ENCODE measurements around the gene BAIAP2L1.
"Not testable (repeated sequence)": the region's sequence is repeated elsewhere in the genome, so short reads cannot be mapped to it uniquely, and the experiment has no call there.

The BAIAP2L1 gene

GRCh38 chr7:98399462-98399861, 1.4 kb downstream of the BAIAP2L1 start:
- DNase-seq (ENCODE audit: low spot score), result no peak

- no peak for DNase-seq (ENCODE audit: low spot score)
These were observed 2.1 kb downstream of the BAIAP2L1 start for GRCh38 chr7:98398567-98399372.

GRCh38 chr7:98396768-98397167, 4.1 kb downstream of the BAIAP2L1 start:
- no peak for DNase-seq (ENCODE audit: low spot score)

GRCh38 chr7:98395951-98396350, 4.9 kb downstream of the BAIAP2L1 start:
- no peak for DNase-seq (ENCODE audit: low spot score)

GRCh38 chr7:98395481-98395880, 5.4 kb downstream of the BAIAP2L1 start:
- no peak for DNase-seq (ENCODE audit: low spot score)

- no peak for DNase-seq (ENCODE audit: low spot score)
These were observed 6.5 kb downstream of the BAIAP2L1 start for GRCh38 chr7:98394377-98394836.

GRCh38 chr7:98387544-98388226, 13.2 kb downstream of the BAIAP2L1 start:
- peak; percentile 44 for DNase-seq (ENCODE audit: low spot score)

- DNase-seq (ENCODE audit: low spot score), result no peak
These were observed 13.8 kb downstream of the BAIAP2L1 start for GRCh38 chr7:98387131-98387530.

- not testable (repeated sequence) for DNase-seq (ENCODE audit: low spot score)
These were observed 15.4 kb downstream of the BAIAP2L1 start for GRCh38 chr7:98385532-98385931.

GRCh38 chr7:98378210-98378819, 22.6 kb downstream of the BAIAP2L1 start:
- DNase-seq (ENCODE audit: low spot score), result no peak

- no peak for DNase-seq (ENCODE audit: low spot score)
These were observed 24.2 kb downstream of the BAIAP2L1 start for GRCh38 chr7:98376711-98377110.

GRCh38 chr7:98375664-98376063, 25.2 kb downstream of the BAIAP2L1 start:
- DNase-seq (ENCODE audit: low spot score), result no peak

GRCh38 chr7:98374285-98374680, 26.6 kb downstream of the BAIAP2L1 start:
- no peak for DNase-seq (ENCODE audit: low spot score)

GRCh38 chr7:98372993-98373392, 27.9 kb downstream of the BAIAP2L1 start:
- DNase-seq (ENCODE audit: low spot score), result no peak

GRCh38 chr7:98369726-98370125, 31.2 kb downstream of the BAIAP2L1 start:
- no peak for DNase-seq (ENCODE audit: low spot score)

GRCh38 chr7:98368716-98369115, 32.2 kb downstream of the BAIAP2L1 start:
- DNase-seq (ENCODE audit: low spot score), result no peak

- DNase-seq (ENCODE audit: low spot score), result no peak
These were observed 34.3 kb downstream of the BAIAP2L1 start for GRCh38 chr7:98366562-98366938.

- DNase-seq (ENCODE audit: low spot score), result no peak
These were observed 34.9 kb downstream of the BAIAP2L1 start for GRCh38 chr7:98365863-98366561.

- no peak for DNase-seq (ENCODE audit: low spot score)
These were observed 36.7 kb downstream of the BAIAP2L1 start for GRCh38 chr7:98364220-98364619.

- DNase-seq (ENCODE audit: low spot score), result no peak
These were observed 38.4 kb downstream of the BAIAP2L1 start for GRCh38 chr7:98362517-98362916.

- peak; percentile 53 for DNase-seq (ENCODE audit: low spot score)
These were observed 40.4 kb downstream of the BAIAP2L1 start for GRCh38 chr7:98360221-98361130.

All from HuH-7 (cell line).